Panc1 (cell line): ENCODE measurements around the gene CACNA1A.

Source experiments
- CTCF ChIP-seq: fragments of 450-650 bp; IDR thresholded peaks from 2 replicates; pipeline ENCODE4 v1.5.1; 2017; ENCODE audit warnings: mild to moderate bottlenecking
- POLR2AphosphoS5 ChIP-seq: IDR thresholded peaks from 2 replicates; pipeline ENCODE4 v1.6.1; 2012; ENCODE audit warnings: mild to moderate bottlenecking, low read depth, low read length, moderate library complexity
- TCF7L2 ChIP-seq: IDR thresholded peaks from 2 replicates; pipeline ENCODE4 v1.6.1; 2011; ENCODE audit warnings: mild to moderate bottlenecking, low read depth, low read length, inconsistent platforms

GRCh38 chr19:13417054-13417453, 89.2 kb downstream of the CACNA1A start:
- no peak for TF ChIP-seq POLR2AphosphoS5
- TF ChIP-seq CTCF: no peak
- TF ChIP-seq TCF7L2: no peak
